Panc1 (cell line): ENCODE measurements around the gene TM9SF4. TPM values are rescaled to one million over a fixed set of nuclear protein-coding genes. Genes with fewer than 3 reads are reported as not detected.

ENCODE experiments used
- ATAC-seq: fragments of 200-7000 bp; cut with Tn5 transposase; 2 replicates; pipeline ENCODE4 v1.9.1; 2020; ENCODE audit warnings: mild to moderate bottlenecking, moderate library complexity
- BruUV-seq: library from RNA; stranded (reverse); fragments of 400-500 nt; replicated peaks from 2 replicates; lab custom pipeline; 2021; lab: Mats Ljungman, UMichigan
- CTCF ChIA-PET: fragments of 300-600 bp; sonication (Branson Sonifier 250); formaldehyde crosslinking; loops from one replicate; lab custom pipeline; 2022; ENCODE audit warnings: antibody characterized with exemption; lab: Charles Lee
- POLR2A ChIA-PET: fragments of 300-600 bp; sonication (Branson Sonifier 250); formaldehyde crosslinking; loops from one replicate; lab custom pipeline; 2022; ENCODE audit warnings: antibody characterized with exemption; lab: Charles Lee
- DNase-seq: peaks from one replicate; pipeline ENCODE4 v3.0.0-alpha.2; 2010; ENCODE audit warnings: low read depth, low spot score
- H3K27ac ChIP-seq: 2 replicates; pipeline ENCODE4 v1.5.1; 2011; ENCODE audit warnings: mild to moderate bottlenecking, low read length, inconsistent platforms
- H3K27me3 ChIP-seq: fragments of 200-500 bp; sonication (Bioruptor generic); 2 replicates; pipeline ENCODE4 v1.6.0; 2014; ENCODE audit warnings: low read length, inconsistent platforms; ENCODE audit not compliant: control insufficient read depth, insufficient read depth
- H3K36me3 ChIP-seq: fragments of 200-500 bp; sonication (Bioruptor generic); 2 replicates; pipeline ENCODE4 v1.5.1; 2014; ENCODE audit warnings: inconsistent platforms, mild to moderate bottlenecking, low read length, moderate library complexity; ENCODE audit not compliant: control insufficient read depth, insufficient read depth
- H3K4me1 ChIP-seq: 2 replicates; pipeline ENCODE4 v1.5.1; 2011; ENCODE audit warnings: inconsistent platforms, mild to moderate bottlenecking, low read length, moderate library complexity; ENCODE audit not compliant: control insufficient read depth, insufficient read depth
- H3K4me3 ChIP-seq, 2 experiments: 2 replicates each; pipeline ENCODE4 v1.5.1; 2011 to 2012; ENCODE audit warnings: low read depth in 2 of 2, low read length in 2 of 2, mild to moderate bottlenecking in 2 of 2, inconsistent platforms in 1 of 2, moderate library complexity in 1 of 2
- H3K9me3 ChIP-seq: fragments of 200-500 bp; sonication (Bioruptor generic); 2 replicates; pipeline ENCODE4 v1.5.1; 2014; ENCODE audit warnings: low read depth, mild to moderate bottlenecking, inconsistent platforms, low read length, moderate library complexity; ENCODE audit not compliant: control insufficient read depth, insufficient read depth
- POLR2AphosphoS5 ChIP-seq: IDR thresholded peaks from 2 replicates; pipeline ENCODE4 v1.6.1; 2012; ENCODE audit warnings: mild to moderate bottlenecking, low read depth, low read length, moderate library complexity
- SIN3A ChIP-seq: IDR thresholded peaks from 2 replicates; pipeline ENCODE4 v1.6.1; 2012; ENCODE audit warnings: low read depth, mild to moderate bottlenecking, low read length, moderate library complexity, borderline replicate concordance; ENCODE audit not compliant: insufficient read depth
- TCF7L2 ChIP-seq: IDR thresholded peaks from 2 replicates; pipeline ENCODE4 v1.6.1; 2011; ENCODE audit warnings: mild to moderate bottlenecking, low read depth, low read length, inconsistent platforms
- in situ Hi-C: cut with HindIII; loops from 2 replicates; pipeline ENCODE4 v1.10.0; 2016; ENCODE audit warnings: low sequenced_read_pairs, low pct_unique_long_range_greater_than_20kb
- intact Hi-C: fragments of 100-400 bp; cut with micrococcal nuclease; formaldehyde crosslinking; loops from one replicate; pipeline ENCODE4 v1.10.0; 2022; ENCODE audit not compliant: unreplicated experiment
- total RNA-seq: library from RNA; stranded (reverse); gene quantifications from one replicate; pipeline ENCODE4 v1.2.1, GENCODE V29; 2021; ENCODE audit not compliant: unreplicated experiment
- TF ChIP-seq, protein P1 (sequence below), 2 experiments: IDR thresholded peaks; 2 replicates each; pipeline ENCODE4 v1.6.1; 2011 to 2012; ENCODE audit warnings: low read depth in 2 of 2, control low read depth in 1 of 2, low read length in 1 of 2, mild to moderate bottlenecking in 1 of 2, moderate library complexity in 1 of 2; ENCODE audit not compliant: insufficient read depth in 1 of 2
- TF ChIP-seq, protein P2 (sequence below): fragments of 450-650 bp; IDR thresholded peaks from 2 replicates; pipeline ENCODE4 v1.5.1; 2017; ENCODE audit warnings: mild to moderate bottlenecking

TM9SF4 gene
- total RNA-seq, 1 experiment from 2014 or later, result 180 TPM

DNA sequence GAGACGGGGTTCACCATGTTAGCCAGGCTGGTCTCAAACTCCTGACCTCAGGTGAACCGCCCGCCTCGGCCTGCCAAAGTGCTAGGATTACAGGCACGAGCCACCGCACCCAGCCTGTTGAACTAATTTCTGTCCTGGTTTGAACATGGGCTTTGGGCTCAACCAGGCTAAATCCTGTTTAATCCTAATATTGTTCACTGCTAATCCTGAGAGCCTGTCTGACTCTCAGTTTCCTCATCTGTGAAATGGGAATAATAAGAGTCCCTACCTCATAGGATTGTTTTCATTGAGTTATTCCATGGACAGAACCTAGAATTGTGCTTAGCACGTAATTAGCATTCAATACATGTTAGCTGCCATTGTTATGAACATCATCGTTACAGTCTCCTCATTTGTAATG lies 17.4 kb downstream of the TM9SF4 start:
- Histone ChIP-seq H3K36me3 (no peaks in the 10 kb centered on the region), H3K27ac (no peak overlapping the region), H3K27me3 (no peaks in the 10 kb centered on the region), H3K4me1 (no peaks in the 10 kb centered on the region), H3K4me3 (no peak overlapping the region), H3K9me3 (no peaks in the 10 kb centered on the region)
- intact Hi-C loops, result no loop called here
- in situ Hi-C loops, result no loop called here
- TF ChIP-seq POLR2AphosphoS5, result no peak
- TF ChIP-seq SIN3A, result no peak
- TF ChIP-seq, protein P1, sequence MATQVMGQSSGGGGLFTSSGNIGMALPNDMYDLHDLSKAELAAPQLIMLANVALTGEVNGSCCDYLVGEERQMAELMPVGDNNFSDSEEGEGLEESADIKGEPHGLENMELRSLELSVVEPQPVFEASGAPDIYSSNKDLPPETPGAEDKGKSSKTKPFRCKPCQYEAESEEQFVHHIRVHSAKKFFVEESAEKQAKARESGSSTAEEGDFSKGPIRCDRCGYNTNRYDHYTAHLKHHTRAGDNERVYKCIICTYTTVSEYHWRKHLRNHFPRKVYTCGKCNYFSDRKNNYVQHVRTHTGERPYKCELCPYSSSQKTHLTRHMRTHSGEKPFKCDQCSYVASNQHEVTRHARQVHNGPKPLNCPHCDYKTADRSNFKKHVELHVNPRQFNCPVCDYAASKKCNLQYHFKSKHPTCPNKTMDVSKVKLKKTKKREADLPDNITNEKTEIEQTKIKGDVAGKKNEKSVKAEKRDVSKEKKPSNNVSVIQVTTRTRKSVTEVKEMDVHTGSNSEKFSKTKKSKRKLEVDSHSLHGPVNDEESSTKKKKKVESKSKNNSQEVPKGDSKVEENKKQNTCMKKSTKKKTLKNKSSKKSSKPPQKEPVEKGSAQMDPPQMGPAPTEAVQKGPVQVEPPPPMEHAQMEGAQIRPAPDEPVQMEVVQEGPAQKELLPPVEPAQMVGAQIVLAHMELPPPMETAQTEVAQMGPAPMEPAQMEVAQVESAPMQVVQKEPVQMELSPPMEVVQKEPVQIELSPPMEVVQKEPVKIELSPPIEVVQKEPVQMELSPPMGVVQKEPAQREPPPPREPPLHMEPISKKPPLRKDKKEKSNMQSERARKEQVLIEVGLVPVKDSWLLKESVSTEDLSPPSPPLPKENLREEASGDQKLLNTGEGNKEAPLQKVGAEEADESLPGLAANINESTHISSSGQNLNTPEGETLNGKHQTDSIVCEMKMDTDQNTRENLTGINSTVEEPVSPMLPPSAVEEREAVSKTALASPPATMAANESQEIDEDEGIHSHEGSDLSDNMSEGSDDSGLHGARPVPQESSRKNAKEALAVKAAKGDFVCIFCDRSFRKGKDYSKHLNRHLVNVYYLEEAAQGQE (IDR thresholded peaks at IDR 0.05; ENCODE audit: insufficient read depth in 1 of 2, low read depth in 2 of 2, low read length in 1 of 2), result no peak
- no peak for TF ChIP-seq TCF7L2
- no TSS peak for BruUV-seq
- DNase-seq (no peak), ATAC-seq (no peak)
- ChIA-PET POLR2A (no interaction called here), CTCF (no interaction called here)

DNA sequence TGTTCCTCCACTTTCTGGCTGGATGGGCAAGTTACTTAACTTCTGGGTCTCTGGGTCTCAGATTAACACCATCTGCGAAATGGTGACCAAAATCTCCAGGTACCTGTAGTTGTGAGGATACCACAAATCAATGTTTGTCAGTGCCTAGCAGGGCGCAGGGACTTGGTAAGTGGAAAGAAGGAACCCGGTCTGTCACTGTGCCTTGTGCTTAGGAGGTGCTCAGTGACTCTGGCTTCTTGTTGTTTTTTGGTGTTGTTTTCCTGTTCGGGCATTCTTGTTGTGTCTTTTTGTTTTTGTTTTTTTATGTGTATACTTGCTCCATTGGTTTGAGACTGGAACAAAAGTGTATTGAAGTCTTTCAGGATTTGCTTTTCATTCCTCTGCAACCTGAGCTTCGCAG lies 17.8 kb downstream of the TM9SF4 start:
- DNase-seq (no peak), ATAC-seq (no peak)
- no TSS peak for BruUV-seq
- no peak for TF ChIP-seq TCF7L2
- TF ChIP-seq, protein P1 (IDR thresholded peaks at IDR 0.05; ENCODE audit: insufficient read depth in 1 of 2, low read depth in 2 of 2, low read length in 1 of 2), result no peak
- TF ChIP-seq, protein P2, sequence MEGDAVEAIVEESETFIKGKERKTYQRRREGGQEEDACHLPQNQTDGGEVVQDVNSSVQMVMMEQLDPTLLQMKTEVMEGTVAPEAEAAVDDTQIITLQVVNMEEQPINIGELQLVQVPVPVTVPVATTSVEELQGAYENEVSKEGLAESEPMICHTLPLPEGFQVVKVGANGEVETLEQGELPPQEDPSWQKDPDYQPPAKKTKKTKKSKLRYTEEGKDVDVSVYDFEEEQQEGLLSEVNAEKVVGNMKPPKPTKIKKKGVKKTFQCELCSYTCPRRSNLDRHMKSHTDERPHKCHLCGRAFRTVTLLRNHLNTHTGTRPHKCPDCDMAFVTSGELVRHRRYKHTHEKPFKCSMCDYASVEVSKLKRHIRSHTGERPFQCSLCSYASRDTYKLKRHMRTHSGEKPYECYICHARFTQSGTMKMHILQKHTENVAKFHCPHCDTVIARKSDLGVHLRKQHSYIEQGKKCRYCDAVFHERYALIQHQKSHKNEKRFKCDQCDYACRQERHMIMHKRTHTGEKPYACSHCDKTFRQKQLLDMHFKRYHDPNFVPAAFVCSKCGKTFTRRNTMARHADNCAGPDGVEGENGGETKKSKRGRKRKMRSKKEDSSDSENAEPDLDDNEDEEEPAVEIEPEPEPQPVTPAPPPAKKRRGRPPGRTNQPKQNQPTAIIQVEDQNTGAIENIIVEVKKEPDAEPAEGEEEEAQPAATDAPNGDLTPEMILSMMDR, result no peak
- no peak for TF ChIP-seq POLR2AphosphoS5
- TF ChIP-seq SIN3A, result no peak
- CTCF ChIA-PET, result no interaction called here
- Histone ChIP-seq H3K27ac (no peak overlapping the region), H3K27me3 (no peaks in the 10 kb centered on the region), H3K36me3 (no peaks in the 10 kb centered on the region), H3K9me3 (no peaks in the 10 kb centered on the region), H3K4me1 (no peaks in the 10 kb centered on the region), H3K4me3 (no peak overlapping the region)
- intact Hi-C loops, result no loop called here
- POLR2A ChIA-PET, result no interaction called here
- in situ Hi-C loops, result no loop called here
